HL-60 (cell line): ENCODE measurements around the gene ASS1.

Source experiments
- DNase-seq, 2 experiments: peaks; one replicate each; pipeline ENCODE4 v3.0.0-alpha.2; 2010 to 2020; ENCODE audit warnings: low read depth in 1 of 2, low spot score in 1 of 2
- H3K27ac ChIP-seq: fragments of 250-450 bp; sonication (Bioruptor Pico); replicated peaks from 2 replicates; pipeline ENCODE4 v1.5.1; 2020; ENCODE audit warnings: mild to moderate bottlenecking, moderate library complexity
- H3K27me3 ChIP-seq: fragments of 250-450 bp; sonication (Bioruptor Pico); 2 replicates; pipeline ENCODE4 v1.5.1; 2021; ENCODE audit warnings: mild to moderate bottlenecking, moderate library complexity; ENCODE audit not compliant: insufficient read depth, poor library complexity, severe bottlenecking
- H3K4me3 ChIP-seq: replicated peaks from 2 replicates; pipeline ENCODE4 v1.5.1; 2011; ENCODE audit warnings: mild to moderate bottlenecking, control low read depth, low read length; ENCODE audit not compliant: insufficient read depth
- GABPA ChIP-seq: IDR thresholded peaks from 2 replicates; pipeline ENCODE4 v1.6.1; 2012; ENCODE audit warnings: low read depth
- POLR2AphosphoS5 ChIP-seq: IDR thresholded peaks from 2 replicates; pipeline ENCODE4 v1.6.1; 2012; ENCODE audit warnings: low read depth
- SPI1 ChIP-seq: IDR thresholded peaks from 2 replicates; pipeline ENCODE4 v1.6.1; 2012; ENCODE audit warnings: low read depth, mild to moderate bottlenecking, borderline replicate concordance
- TF ChIP-seq, protein P1 (sequence below): IDR thresholded peaks from one replicate; pipeline ENCODE4 v1.5.1; 2011; ENCODE audit warnings: low read length, control low read depth, inconsistent platforms; ENCODE audit not compliant: insufficient read depth
- TF ChIP-seq, protein P2 (sequence below): IDR thresholded peaks from 2 replicates; pipeline ENCODE4 v1.6.1; 2012; ENCODE audit warnings: low read depth; ENCODE audit not compliant: insufficient replicate concordance

The ASS1 gene

DNA sequence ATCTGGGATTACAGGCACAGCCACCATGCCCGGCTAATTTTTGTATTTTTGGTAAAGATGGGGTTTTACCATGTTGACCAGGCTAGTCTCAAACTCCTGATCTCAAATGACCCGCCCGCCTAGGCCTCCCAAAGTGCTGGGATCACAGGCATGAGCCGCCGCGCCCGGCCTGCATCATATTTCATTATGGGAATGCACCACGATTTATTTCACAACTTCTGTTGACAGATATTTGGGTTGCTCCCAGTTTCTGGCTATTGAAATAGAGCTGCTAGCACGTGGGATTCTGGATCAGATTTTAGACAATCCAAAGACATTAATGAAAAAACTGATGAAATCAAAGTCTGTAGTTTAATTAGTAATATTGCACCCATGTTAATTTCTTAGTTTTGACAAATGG is 86.2 kb downstream of the ASS1 start:
- DNase-seq, result no peak
- TF ChIP-seq GABPA (no peak), POLR2AphosphoS5 (no peak), SPI1 (no peak)
- TF ChIP-seq, protein P1, sequence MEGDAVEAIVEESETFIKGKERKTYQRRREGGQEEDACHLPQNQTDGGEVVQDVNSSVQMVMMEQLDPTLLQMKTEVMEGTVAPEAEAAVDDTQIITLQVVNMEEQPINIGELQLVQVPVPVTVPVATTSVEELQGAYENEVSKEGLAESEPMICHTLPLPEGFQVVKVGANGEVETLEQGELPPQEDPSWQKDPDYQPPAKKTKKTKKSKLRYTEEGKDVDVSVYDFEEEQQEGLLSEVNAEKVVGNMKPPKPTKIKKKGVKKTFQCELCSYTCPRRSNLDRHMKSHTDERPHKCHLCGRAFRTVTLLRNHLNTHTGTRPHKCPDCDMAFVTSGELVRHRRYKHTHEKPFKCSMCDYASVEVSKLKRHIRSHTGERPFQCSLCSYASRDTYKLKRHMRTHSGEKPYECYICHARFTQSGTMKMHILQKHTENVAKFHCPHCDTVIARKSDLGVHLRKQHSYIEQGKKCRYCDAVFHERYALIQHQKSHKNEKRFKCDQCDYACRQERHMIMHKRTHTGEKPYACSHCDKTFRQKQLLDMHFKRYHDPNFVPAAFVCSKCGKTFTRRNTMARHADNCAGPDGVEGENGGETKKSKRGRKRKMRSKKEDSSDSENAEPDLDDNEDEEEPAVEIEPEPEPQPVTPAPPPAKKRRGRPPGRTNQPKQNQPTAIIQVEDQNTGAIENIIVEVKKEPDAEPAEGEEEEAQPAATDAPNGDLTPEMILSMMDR, result no peak
- TF ChIP-seq, protein P2, sequence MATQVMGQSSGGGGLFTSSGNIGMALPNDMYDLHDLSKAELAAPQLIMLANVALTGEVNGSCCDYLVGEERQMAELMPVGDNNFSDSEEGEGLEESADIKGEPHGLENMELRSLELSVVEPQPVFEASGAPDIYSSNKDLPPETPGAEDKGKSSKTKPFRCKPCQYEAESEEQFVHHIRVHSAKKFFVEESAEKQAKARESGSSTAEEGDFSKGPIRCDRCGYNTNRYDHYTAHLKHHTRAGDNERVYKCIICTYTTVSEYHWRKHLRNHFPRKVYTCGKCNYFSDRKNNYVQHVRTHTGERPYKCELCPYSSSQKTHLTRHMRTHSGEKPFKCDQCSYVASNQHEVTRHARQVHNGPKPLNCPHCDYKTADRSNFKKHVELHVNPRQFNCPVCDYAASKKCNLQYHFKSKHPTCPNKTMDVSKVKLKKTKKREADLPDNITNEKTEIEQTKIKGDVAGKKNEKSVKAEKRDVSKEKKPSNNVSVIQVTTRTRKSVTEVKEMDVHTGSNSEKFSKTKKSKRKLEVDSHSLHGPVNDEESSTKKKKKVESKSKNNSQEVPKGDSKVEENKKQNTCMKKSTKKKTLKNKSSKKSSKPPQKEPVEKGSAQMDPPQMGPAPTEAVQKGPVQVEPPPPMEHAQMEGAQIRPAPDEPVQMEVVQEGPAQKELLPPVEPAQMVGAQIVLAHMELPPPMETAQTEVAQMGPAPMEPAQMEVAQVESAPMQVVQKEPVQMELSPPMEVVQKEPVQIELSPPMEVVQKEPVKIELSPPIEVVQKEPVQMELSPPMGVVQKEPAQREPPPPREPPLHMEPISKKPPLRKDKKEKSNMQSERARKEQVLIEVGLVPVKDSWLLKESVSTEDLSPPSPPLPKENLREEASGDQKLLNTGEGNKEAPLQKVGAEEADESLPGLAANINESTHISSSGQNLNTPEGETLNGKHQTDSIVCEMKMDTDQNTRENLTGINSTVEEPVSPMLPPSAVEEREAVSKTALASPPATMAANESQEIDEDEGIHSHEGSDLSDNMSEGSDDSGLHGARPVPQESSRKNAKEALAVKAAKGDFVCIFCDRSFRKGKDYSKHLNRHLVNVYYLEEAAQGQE, result no peak
- Histone ChIP-seq H3K4me3 (no peak overlapping the region), H3K27me3 (peaks cover 9% of the 10 kb centered on the region), H3K27ac (no peak overlapping the region)

DNA sequence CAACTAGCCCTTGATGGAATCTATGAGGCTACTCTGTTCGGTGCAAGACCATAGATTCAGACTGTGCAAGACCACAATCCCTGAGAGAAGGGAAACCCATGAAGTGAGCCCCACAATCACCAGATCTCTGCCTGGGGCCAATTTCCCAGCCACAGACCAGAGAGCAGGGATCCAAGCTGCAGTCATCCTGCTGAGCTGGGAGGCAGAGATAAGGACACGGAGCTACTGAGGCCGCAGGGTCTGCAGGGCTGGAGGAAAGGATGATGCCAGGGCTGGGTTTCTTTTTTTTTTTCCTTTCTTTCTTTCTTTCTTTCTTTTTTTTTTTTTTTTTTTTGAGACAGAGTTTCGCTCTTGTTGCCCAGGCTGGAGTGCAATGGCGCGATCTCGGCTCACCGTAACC is 86.9 kb downstream of the ASS1 start:
- H3K27me3 ChIP-seq, result peaks cover 17% of the 10 kb centered on the region
- H3K27ac ChIP-seq, result no peak overlapping the region

DNA sequence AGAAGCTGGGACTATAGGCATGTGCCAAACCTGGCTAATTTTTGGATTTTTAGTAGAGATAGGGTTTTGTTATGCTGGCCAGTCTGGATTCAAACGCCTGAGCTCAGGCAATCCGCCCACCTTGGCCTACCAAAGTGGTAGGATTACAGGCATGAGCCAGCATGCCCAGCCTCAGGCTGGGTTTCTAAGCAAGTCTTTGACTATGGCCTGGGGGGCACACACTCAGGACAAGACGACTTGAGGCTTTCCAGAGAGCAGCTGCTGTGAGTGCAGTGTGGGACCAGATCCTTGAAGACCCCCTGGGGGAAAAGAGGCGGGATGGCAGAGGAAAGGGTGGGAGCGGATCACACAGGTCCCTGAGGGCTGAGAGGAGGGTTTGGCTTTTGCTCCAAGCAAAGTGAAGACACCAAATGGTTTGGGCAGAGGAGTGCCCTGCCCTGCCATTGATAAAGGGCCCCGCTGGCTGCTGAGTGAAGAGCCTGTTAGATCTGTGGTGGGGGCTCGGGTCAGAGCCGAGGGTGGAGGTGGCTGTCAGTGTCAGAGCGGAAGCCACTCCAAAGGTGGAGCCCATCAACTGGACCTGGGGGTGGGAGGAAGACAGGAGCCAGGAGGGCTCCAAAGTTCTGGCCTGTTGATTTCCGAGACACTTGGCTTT is 87.8 kb downstream of the ASS1 start:
- Histone ChIP-seq H3K27me3 (peaks cover 23% of the 10 kb centered on the region), H3K27ac (no peak overlapping the region), H3K4me3 (no peak overlapping the region)
- DNase-seq, result no peak
- no peak for TF ChIP-seq GABPA
- no peak for TF ChIP-seq POLR2AphosphoS5
- TF ChIP-seq, protein P1, result no peak
- no peak for TF ChIP-seq SPI1
- TF ChIP-seq, protein P2, result no peak

More for the DNA sequence above, 86.9 kb downstream of the ASS1 start:
- H3K4me3 ChIP-seq, result no peak overlapping the region
- no peak for DNase-seq
- TF ChIP-seq GABPA, result no peak
- TF ChIP-seq, protein P1, result no peak
- no peak for TF ChIP-seq SPI1
- TF ChIP-seq, protein P2, result no peak
- TF ChIP-seq POLR2AphosphoS5, result no peak
